GM12878 (cell line): Measurements from ENCODE around the gene POLRMT.

Experiments
- BRCA1 ChIP-seq: IDR thresholded peaks from 2 replicates; pipeline ENCODE4 v1.6.1; 2011; ENCODE audit warnings: low read depth, low read length, improper control_type of control experiment
- CBFB ChIP-seq: IDR thresholded peaks from 2 replicates; pipeline ENCODE4 v1.6.1; 2016; ENCODE audit warnings: antibody characterized with exemption, low read depth
- EZH2 ChIP-seq: IDR thresholded peaks from 2 replicates; pipeline ENCODE4 v1.6.1; 2012; ENCODE audit warnings: low read depth, mild to moderate bottlenecking, control low read depth, inconsistent platforms, low read length, borderline replicate concordance; ENCODE audit not compliant: control insufficient read depth
- MTA2 ChIP-seq: fragments of 450-650 bp; IDR thresholded peaks from 2 replicates; pipeline ENCODE4 v1.6.1; 2016; ENCODE audit warnings: low read depth, mild to moderate bottlenecking, moderate library complexity
- NRF1 ChIP-seq: conservative IDR thresholded peaks from 2 replicates; pipeline ENCODE4 v1.6.1; 2011; ENCODE audit warnings: mild to moderate bottlenecking, low read depth, low read length, improper control_type of control experiment
- SREBF2 ChIP-seq: IDR thresholded peaks from 2 replicates; pipeline ENCODE4 v1.6.1; 2012; ENCODE audit warnings: mild to moderate bottlenecking, low read length
- SRF ChIP-seq, 2 experiments: IDR thresholded peaks; 2 replicates each; pipeline ENCODE4 v1.6.1; 2011; ENCODE audit warnings: low read depth in 2 of 2, low read length in 2 of 2, mild to moderate bottlenecking in 1 of 2, moderate library complexity in 1 of 2
- TF ChIP-seq, protein P1 (sequence below): fragments of 450-650 bp; formaldehyde crosslinking; IDR thresholded peaks from 2 replicates; pipeline ENCODE4 v1.5.0; 2022; ENCODE audit warnings: mild to moderate bottlenecking, missing genetic modification characterization

DNA sequence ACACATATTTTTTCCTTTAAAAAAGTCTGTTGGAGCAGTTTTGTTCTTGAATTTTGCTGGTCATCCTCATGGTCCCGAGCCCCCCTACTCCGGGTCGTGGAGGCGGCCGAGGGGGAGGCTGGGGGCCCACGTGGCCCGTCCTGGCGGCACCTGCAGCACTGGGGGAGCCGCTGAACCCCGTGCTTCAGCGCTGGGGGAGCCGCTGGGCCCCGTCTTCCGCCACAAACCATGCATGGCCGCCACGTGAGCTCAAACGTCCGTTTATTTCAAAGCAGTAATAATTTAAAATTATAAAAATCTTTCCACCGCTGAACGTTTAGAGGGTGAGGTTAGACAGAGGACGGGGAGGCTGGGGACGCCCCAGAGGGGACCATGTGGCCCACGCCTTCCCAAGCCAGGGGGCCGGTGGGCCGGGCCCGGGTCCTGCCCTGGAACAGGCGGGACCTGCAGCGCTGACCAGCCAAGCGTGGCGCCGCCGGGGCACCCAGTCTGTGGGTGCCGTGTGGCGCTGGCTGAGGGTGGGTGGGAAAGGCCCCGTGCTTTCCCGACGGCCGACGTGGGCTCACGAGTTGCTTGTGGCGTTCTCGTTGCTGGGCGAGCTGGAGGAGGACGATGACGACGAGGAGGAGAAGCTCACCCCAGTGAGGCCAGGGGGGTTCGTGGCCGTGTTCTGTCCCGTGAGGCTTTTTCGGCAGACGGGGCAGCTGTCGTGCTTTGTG, 14.4 kb upstream of the POLRMT start:
- TF ChIP-seq CBFB: no peak
- TF ChIP-seq SREBF2: no peak
- TF ChIP-seq, protein P1, sequence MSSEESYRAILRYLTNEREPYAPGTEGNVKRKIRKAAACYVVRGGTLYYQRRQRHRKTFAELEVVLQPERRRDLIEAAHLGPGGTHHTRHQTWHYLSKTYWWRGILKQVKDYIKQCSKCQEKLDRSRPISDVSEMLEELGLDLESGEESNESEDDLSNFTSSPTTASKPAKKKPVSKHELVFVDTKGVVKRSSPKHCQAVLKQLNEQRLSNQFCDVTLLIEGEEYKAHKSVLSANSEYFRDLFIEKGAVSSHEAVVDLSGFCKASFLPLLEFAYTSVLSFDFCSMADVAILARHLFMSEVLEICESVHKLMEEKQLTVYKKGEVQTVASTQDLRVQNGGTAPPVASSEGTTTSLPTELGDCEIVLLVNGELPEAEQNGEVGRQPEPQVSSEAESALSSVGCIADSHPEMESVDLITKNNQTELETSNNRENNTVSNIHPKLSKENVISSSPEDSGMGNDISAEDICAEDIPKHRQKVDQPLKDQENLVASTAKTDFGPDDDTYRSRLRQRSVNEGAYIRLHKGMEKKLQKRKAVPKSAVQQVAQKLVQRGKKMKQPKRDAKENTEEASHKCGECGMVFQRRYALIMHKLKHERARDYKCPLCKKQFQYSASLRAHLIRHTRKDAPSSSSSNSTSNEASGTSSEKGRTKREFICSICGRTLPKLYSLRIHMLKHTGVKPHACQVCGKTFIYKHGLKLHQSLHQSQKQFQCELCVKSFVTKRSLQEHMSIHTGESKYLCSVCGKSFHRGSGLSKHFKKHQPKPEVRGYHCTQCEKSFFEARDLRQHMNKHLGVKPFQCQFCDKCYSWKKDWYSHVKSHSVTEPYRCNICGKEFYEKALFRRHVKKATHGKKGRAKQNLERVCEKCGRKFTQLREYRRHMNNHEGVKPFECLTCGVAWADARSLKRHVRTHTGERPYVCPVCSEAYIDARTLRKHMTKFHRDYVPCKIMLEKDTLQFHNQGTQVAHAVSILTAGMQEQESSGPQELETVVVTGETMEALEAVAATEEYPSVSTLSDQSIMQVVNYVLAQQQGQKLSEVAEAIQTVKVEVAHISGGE (CRISPR knock-in tag): no peak
- no peak for TF ChIP-seq SRF (IDR thresholded peaks at IDR 0.05; ENCODE audit: low read depth in 2 of 2, low read length in 2 of 2)
- no peak for TF ChIP-seq BRCA1
- no peak for TF ChIP-seq EZH2
- no peak for TF ChIP-seq MTA2
- no peak for TF ChIP-seq NRF1
